K562 (cell line): Measurements from ENCODE around the gene RBMS3. TPM values are rescaled to one million over a fixed set of nuclear protein-coding genes. Genes with fewer than 3 reads are reported as not detected.

Source experiments
- ATAC-seq: fragments of 200-7000 bp; cut with Tn5 transposase; 3 replicates; pipeline ENCODE4 v1.9.1; 2020; ENCODE audit warnings: moderate library complexity
- BruUV-seq: library from RNA; stranded (reverse); fragments of 400-500 nt; replicated peaks from 2 replicates; lab custom pipeline; 2021; lab: Mats Ljungman, UMichigan
- CTCF ChIA-PET: fragments of 300-600 bp; formaldehyde crosslinking; extraction: SDS; loops from one replicate; lab custom pipeline; 2021; ENCODE audit warnings: low intra/inter-chr PET ratio; lab: Yijun Ruan, JAX
- POLR2A ChIA-PET: fragments of 300-600, 350-650 bp; sonication (Branson Sonifier 250); formaldehyde crosslinking; extraction: SDS; loops from one replicate; lab custom pipeline; 2021; ENCODE audit warnings: antibody characterized with exemption, inconsistent platforms; lab: Yijun Ruan, JAX
- DNase-seq, 4 experiments: peaks; one replicate each; pipeline versions ENCODE4 v3.0.0 to v3.0.0-alpha.2; 2011 to 2018; ENCODE audit warnings: low spot score in 3 of 4, mixed read lengths in 3 of 4; ENCODE audit errors: extremely low read depth in 1 of 4
- FAIRE-seq: peaks from 2 replicates; lab custom pipeline; 2011; peaks lifted over from hg19 to GRCh38; lab: Jason Lieb, UNC
- H2AFZ ChIP-seq: 2 replicates; pipeline ENCODE4 v1.6.0; 2011; ENCODE audit warnings: low read depth, low read length, control low read depth, inconsistent platforms
- H3K27ac ChIP-seq: fragments of 200-600 bp; 3 replicates; pipeline ENCODE4 v1.8.0; 2011; ENCODE audit warnings: low read depth, mild to moderate bottlenecking, control low read depth, inconsistent platforms, low read length, moderate library complexity, mixed read lengths; ENCODE audit errors: extremely low read depth
- H3K27me3 ChIP-seq, 2 experiments: fragments of 300-600 bp in 1 of 2; 2 replicates in 1 of 2; 3 replicates in 1 of 2; pipeline versions ENCODE4 v1.6.0 to v1.8.0; 2011; ENCODE audit warnings: inconsistent platforms in 2 of 2, low read length in 2 of 2, mild to moderate bottlenecking in 1 of 2, mixed read lengths in 1 of 2, moderate library complexity in 1 of 2; ENCODE audit not compliant: control insufficient read depth in 2 of 2, insufficient read depth in 2 of 2
- H3K36me3 ChIP-seq: fragments of 300-600 bp; 3 replicates; pipeline ENCODE4 v1.8.0; 2011; ENCODE audit warnings: mild to moderate bottlenecking, low read length, inconsistent platforms; ENCODE audit not compliant: control insufficient read depth, insufficient read depth
- H3K4me1 ChIP-seq, 2 experiments: fragments of 200-600 bp in 1 of 2; replicated peaks in 1 of 2; 2 replicates in 1 of 2; 3 replicates in 1 of 2; pipeline versions ENCODE4 v1.5.1 to v1.8.0; 2011; ENCODE audit warnings: inconsistent platforms in 2 of 2, low read length in 2 of 2, mild to moderate bottlenecking in 1 of 2, mixed read lengths in 1 of 2, moderate library complexity in 1 of 2; ENCODE audit not compliant: control insufficient read depth in 2 of 2, insufficient read depth in 2 of 2
- H3K4me2 ChIP-seq: 2 replicates; pipeline ENCODE4 v1.6.1; 2011; ENCODE audit warnings: low read length, control low read depth, inconsistent platforms, mixed read lengths; ENCODE audit not compliant: insufficient read depth
- H3K4me3 ChIP-seq: fragments of 200-600 bp; sonication (generic), shearing (Covaris generic); 2 replicates; pipeline ENCODE4 v1.5.1; 2016; ENCODE audit warnings: control low read depth, inconsistent platforms
- H3K79me2 ChIP-seq: fragments of 200-600 bp; 3 replicates; pipeline ENCODE4 v1.8.0; 2011; ENCODE audit warnings: low read length, inconsistent platforms; ENCODE audit not compliant: control insufficient read depth, insufficient read depth
- H3K9ac ChIP-seq, 2 experiments: 2 replicates each; pipeline versions ENCODE4 v1.6.0 to v1.6.1; 2011; ENCODE audit warnings: low read depth in 2 of 2, low read length in 2 of 2, control low read depth in 1 of 2, inconsistent platforms in 1 of 2, mild to moderate bottlenecking in 1 of 2, mixed read lengths in 1 of 2; ENCODE audit not compliant: insufficient read depth in 1 of 2
- H3K9me1 ChIP-seq: one replicate; pipeline ENCODE4 v1.6.0; 2011; ENCODE audit warnings: inconsistent platforms, mild to moderate bottlenecking, low read length, moderate library complexity; ENCODE audit not compliant: control insufficient read depth, insufficient read depth
- H3K9me3 ChIP-seq: replicated peaks from 2 replicates; pipeline ENCODE4 v1.5.1; 2011; ENCODE audit warnings: low read depth, low read length, inconsistent platforms; ENCODE audit not compliant: control insufficient read depth, insufficient read depth
- H4K20me1 ChIP-seq: replicated peaks from 2 replicates; pipeline ENCODE4 v1.6.1; 2011; ENCODE audit warnings: low read length, inconsistent platforms, mixed read lengths; ENCODE audit not compliant: control insufficient read depth, insufficient read depth
- BRF2 ChIP-seq: IDR thresholded peaks from 3 replicates; pipeline ENCODE4 v1.6.1; 2011; ENCODE audit warnings: borderline replicate concordance, mild to moderate bottlenecking; ENCODE audit not compliant: insufficient read length, insufficient read depth
- CBX5 ChIP-seq: IDR thresholded peaks from 2 replicates; pipeline ENCODE4 v1.6.1; 2014; ENCODE audit warnings: low read depth, borderline replicate concordance
- GABPA ChIP-seq: fragments of 200-800 bp; sonication (Bioruptor generic); conservative IDR thresholded peaks from 2 replicates; pipeline ENCODE4 v1.6.1; 2016; ENCODE audit warnings: low read depth, missing genetic modification characterization, missing compliant biosample characterization
- ZBTB9 ChIP-seq: fragments of 450-650 bp; formaldehyde crosslinking; IDR thresholded peaks from 2 replicates; pipeline ENCODE4 v1.4.0; 2020; ENCODE audit warnings: mild to moderate bottlenecking, moderate library complexity
- ZNF133 ChIP-seq: fragments of 250-450 bp; sonication (Bioruptor Pico); IDR thresholded peaks from 2 replicates; pipeline ENCODE4 v1.4.0; 2020; ENCODE audit warnings: mild to moderate bottlenecking
- WGBS: fragments of 100-300 bp; shearing (Covaris generic); methylation state at CpG from one replicate; pipeline ENCODE4 v1.1.6; 2016; ENCODE audit warnings: low coverage, mixed read lengths; ENCODE audit not compliant: insufficient coverage; ENCODE audit errors: missing lambda C conversion rate; 5-methylcytosine and 5-hydroxymethylcytosine counted together
- in situ Hi-C: fragments of 300-500 bp; cut with MboI; formaldehyde crosslinking; loops from 4 replicates; pipeline ENCODE4 v1.15.0; 2018; ENCODE audit warnings: inconsistent platforms, mixed read lengths
- intact Hi-C: fragments of 100-400 bp; cut with micrococcal nuclease; formaldehyde crosslinking; loops from 2 replicates; pipeline ENCODE4 v1.14.2; 2022
- polyA plus RNA-seq, 8 experiments: library from polyadenylated mRNA; depleted of rRNA in 4 of 8; stranded (reverse) in 5 of 8; unstranded in 3 of 8; fragments of >200 nt; fragmentation: Nextera tagmentation in 2 of 8; fragmentation: Illumina TruSeq in 1 of 8; extraction: Ambion mirVana in 2 of 8; extraction: Trizol in 1 of 8; gene quantifications; 2 replicates each; pipeline versions ENCODE4 v1.2.1 to v1.2.3, GENCODE V29; 2011 to 2014; ENCODE audit warnings: inconsistent platforms in 1 of 8, missing spikeins in 1 of 8
- total RNA-seq, 7 experiments: library from RNA; depleted of rRNA in 6 of 7; stranded (reverse); fragments of >200 nt in 6 of 7; fragmentation: Illumina TruSeq in 2 of 7; extraction: Trizol in 2 of 7; gene quantifications; 2 replicates each; pipeline versions ENCODE4 v1.2.1 to v1.2.3, GENCODE V29; 2011 to 2021; ENCODE audit warnings: low replicate concordance in 1 of 7

The RBMS3 gene
- total and polyA plus RNA-seq, 9 of the 15 experiments (the other 6 are each of a cell fraction or from before 2014, with no cell fraction given): 0.20 TPM; not detected in 8

- Histone ChIP-seq H3K27ac (no peak overlapping the region), H3K79me2 (no peaks in the 10 kb centered on the region), H3K4me1 (no peaks in the 10 kb centered on the region), H3K27me3 (no peaks in the 10 kb centered on the region), H2AFZ (no peak overlapping the region), H4K20me1 (no peaks in the 10 kb centered on the region), H3K36me3 (no peaks in the 10 kb centered on the region), H3K9me3 (0 out of 2 replicates have a peak, but pooled peaks cover 2% of the 10 kb centered on the region), H3K9me1 (no peaks in the 10 kb centered on the region), H3K4me2 (no peak overlapping the region), H3K4me3 (no peak overlapping the region), H3K9ac (no peak overlapping the region)
- FAIRE-seq: no peak
- ChIA-PET POLR2A (no interaction called here), CTCF (no interaction called here)
- DNase-seq: no peak
- TF ChIP-seq ZNF133 (CRISPR knock-in tag): no peak
- no peak for TF ChIP-seq CBX5
- no peak for TF ChIP-seq GABPA (tag)
- no peak for TF ChIP-seq ZBTB9 (CRISPR knock-in tag)
- no peak for TF ChIP-seq BRF2
- in situ Hi-C loops: no loop called here
- intact Hi-C loops: no loop called here
- ATAC-seq: no peak
- no TSS peak for BruUV-seq
- 0% methylated on average over 3 of the region's 3 CpGs for WGBS
Observed at GRCh38 chr3:29582273-29582672, 301.4 kb downstream of the RBMS3 start.
